GM06990 (cell line): ENCODE measurements around the gene MICAL2.

Source experiments
- DNase-seq: peaks from one replicate; pipeline ENCODE4 v3.0.0-alpha.2; 2011; ENCODE audit not compliant: insufficient read length; ENCODE audit errors: extremely low read depth
- H3K27me3 ChIP-seq: replicated peaks from 2 replicates; pipeline ENCODE4 v1.6.0; 2011; ENCODE audit warnings: low read length; ENCODE audit not compliant: control insufficient read depth, insufficient read depth
- H3K36me3 ChIP-seq: 2 replicates; pipeline ENCODE4 v1.5.1; 2011; ENCODE audit warnings: low read length; ENCODE audit not compliant: control insufficient read depth, insufficient read depth
- H3K4me3 ChIP-seq: replicated peaks from 2 replicates; pipeline ENCODE4 v1.5.1; 2011; ENCODE audit warnings: low read depth, mild to moderate bottlenecking, control low read depth, low read length
- TF ChIP-seq, protein P1 (sequence below): IDR thresholded peaks from 2 replicates; pipeline ENCODE4 v1.5.1; 2011; ENCODE audit warnings: low read length, control low read depth, mild to moderate bottlenecking, inconsistent platforms; ENCODE audit not compliant: insufficient read depth, poor library complexity, severe bottlenecking

MICAL2 gene

DNA sequence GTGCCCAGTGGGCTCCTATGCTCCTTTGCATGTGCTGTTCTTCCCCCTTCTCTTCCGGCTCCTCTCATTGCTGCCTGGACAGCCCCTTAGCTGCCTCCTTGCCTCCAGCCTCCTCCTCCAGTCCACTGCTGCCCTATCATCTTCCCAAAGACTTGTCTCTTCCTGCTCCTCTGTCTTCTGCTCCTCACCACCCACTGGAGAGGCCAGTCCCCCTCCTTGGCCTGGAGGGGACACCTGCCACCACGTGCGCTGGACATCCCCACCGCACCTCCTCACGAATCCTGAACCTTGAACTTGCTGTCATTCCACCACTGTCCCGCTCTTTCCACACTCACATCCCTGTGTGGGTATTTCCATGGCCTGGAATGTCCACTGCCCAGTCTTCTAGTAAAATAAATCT lies 49.8 kb downstream of the MICAL2 start:
- H3K4me3 ChIP-seq = no peak overlapping the region
- H3K27me3 ChIP-seq = no peaks in the 10 kb centered on the region
- DNase-seq = no peak
- no peaks in the 10 kb centered on the region for H3K36me3 ChIP-seq
- TF ChIP-seq, protein P1, sequence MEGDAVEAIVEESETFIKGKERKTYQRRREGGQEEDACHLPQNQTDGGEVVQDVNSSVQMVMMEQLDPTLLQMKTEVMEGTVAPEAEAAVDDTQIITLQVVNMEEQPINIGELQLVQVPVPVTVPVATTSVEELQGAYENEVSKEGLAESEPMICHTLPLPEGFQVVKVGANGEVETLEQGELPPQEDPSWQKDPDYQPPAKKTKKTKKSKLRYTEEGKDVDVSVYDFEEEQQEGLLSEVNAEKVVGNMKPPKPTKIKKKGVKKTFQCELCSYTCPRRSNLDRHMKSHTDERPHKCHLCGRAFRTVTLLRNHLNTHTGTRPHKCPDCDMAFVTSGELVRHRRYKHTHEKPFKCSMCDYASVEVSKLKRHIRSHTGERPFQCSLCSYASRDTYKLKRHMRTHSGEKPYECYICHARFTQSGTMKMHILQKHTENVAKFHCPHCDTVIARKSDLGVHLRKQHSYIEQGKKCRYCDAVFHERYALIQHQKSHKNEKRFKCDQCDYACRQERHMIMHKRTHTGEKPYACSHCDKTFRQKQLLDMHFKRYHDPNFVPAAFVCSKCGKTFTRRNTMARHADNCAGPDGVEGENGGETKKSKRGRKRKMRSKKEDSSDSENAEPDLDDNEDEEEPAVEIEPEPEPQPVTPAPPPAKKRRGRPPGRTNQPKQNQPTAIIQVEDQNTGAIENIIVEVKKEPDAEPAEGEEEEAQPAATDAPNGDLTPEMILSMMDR = no peak

DNA sequence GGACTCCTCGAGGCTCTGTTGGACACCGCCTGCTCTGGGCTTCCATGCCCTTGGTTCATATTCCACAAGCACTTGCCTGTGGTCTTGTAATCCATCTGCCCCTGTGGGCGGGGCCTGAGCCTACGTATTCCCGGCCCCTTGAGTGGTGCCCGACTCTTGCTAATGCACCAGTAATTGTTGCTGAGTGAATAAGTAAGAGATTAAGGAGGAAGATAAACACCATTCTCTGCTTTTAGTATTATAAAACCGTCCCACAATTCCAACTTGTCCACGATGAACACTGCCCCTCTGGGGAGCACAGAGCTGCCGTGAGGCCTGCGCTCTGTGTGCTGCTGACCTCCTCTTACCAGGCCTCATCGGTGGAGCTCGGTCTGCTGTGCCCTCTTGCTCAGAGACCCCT lies 50.3 kb downstream of the MICAL2 start:
- Histone ChIP-seq H3K27me3 (no peaks in the 10 kb centered on the region), H3K36me3 (no peaks in the 10 kb centered on the region), H3K4me3 (no peak overlapping the region)
- DNase-seq = no peak
- TF ChIP-seq, protein P1 = no peak

DNA sequence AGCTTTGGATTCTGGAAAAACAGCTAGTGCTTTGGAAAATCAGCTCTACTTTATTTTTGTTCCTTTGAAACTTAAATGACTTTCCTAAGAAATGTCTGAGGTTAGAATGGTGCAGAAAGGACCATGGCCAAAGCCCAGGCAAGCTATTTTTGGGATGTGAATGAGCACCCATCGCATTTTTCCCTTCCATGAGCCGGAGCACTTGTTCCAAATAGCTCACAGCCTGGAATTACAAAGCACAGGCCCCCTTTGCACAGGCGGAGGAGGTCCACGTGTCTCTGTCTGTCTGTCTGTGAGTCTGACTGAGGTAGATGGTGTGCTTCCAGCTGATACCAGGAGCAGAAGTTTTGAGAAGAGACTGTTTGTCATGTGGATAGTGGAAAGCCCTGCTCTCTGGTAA lies 50.7 kb downstream of the MICAL2 start:
- Histone ChIP-seq H3K27me3 (no peaks in the 10 kb centered on the region), H3K36me3 (no peaks in the 10 kb centered on the region), H3K4me3 (no peak overlapping the region)
- no peak for DNase-seq
- TF ChIP-seq, protein P1 = no peak

- Histone ChIP-seq H3K27me3 (no peaks in the 10 kb centered on the region), H3K4me3 (no peak overlapping the region), H3K36me3 (no peaks in the 10 kb centered on the region)
- TF ChIP-seq, protein P1 = no peak
- DNase-seq = no peak
Measured at GRCh38 chr11:12161603-12162350, 51.4 kb downstream of the MICAL2 start.

GRCh38 chr11:12162652-12163051 lies 52.3 kb downstream of the MICAL2 start:
- TF ChIP-seq, protein P1 = peak; percentile 17
- Histone ChIP-seq H3K36me3 (no peaks in the 10 kb centered on the region), H3K4me3 (no peak overlapping the region), H3K27me3 (no peaks in the 10 kb centered on the region)
- DNase-seq = no peak
